Vagina (tissue), 2 donors: Measurements from ENCODE around the gene CPA4. TPM values are rescaled to one million over a fixed set of nuclear protein-coding genes. Genes with fewer than 3 reads are reported as not detected.
A peak's percentile ranks its signal among the peaks of the same experiment; 100 is the strongest.

Experiments used
- DNase-seq, 2 donors: peaks; one replicate each; pipeline ENCODE4 v3.0.0-alpha.2; 2017; ENCODE audit errors: extremely low spot score in 2 of 2
- H3K27ac ChIP-seq: fragments of 200-600 bp; sonication (generic); one replicate; pipeline ENCODE4 v1.5.1; 2019
- H3K27me3 ChIP-seq: fragments of 200-600 bp; sonication (generic); one replicate; pipeline ENCODE4 v1.5.1; 2019
- H3K36me3 ChIP-seq, 2 donors: fragments of 200-600 bp; sonication (generic); one replicate each; pipeline ENCODE4 v1.5.1; 2017 to 2019
- H3K4me1 ChIP-seq: fragments of 200-600 bp; sonication (generic); one replicate; pipeline ENCODE4 v1.5.1; 2019
- H3K4me3 ChIP-seq, 2 donors: fragments of 200-600 bp; sonication (generic); 1 replicate in 1 of 2; 2 replicates in 1 of 2; pipeline ENCODE4 v1.5.1; 2016 to 2019
- H3K9me3 ChIP-seq: fragments of 200-600 bp; sonication (generic); one replicate; pipeline ENCODE4 v1.5.1; 2019
- POLR2A ChIP-seq, 2 donors: fragments of 450-650 bp; IDR thresholded peaks; one replicate each; pipeline ENCODE4 v1.6.1; 2017; ENCODE audit warnings: antibody characterized with exemption in 2 of 2, mild to moderate bottlenecking in 2 of 2, moderate library complexity in 2 of 2
- POLR2AphosphoS5 ChIP-seq, 2 donors: sonication (generic); formaldehyde crosslinking; IDR thresholded peaks; one replicate each; pipeline ENCODE4 v1.9.0; 2017; ENCODE audit warnings: antibody characterized with exemption in 2 of 2, mild to moderate bottlenecking in 2 of 2, low read depth in 1 of 2; ENCODE audit not compliant: insufficient read depth in 1 of 2
- intact Hi-C: fragments of 100-400 bp; cut with DNase I; formaldehyde crosslinking; loops from one replicate; pipeline ENCODE4 v1.15.1; 2023
- total RNA-seq: library from RNA; depleted of rRNA; stranded (reverse); fragments of >200 nt; gene quantifications from one replicate; pipeline ENCODE4 v1.2.3, GENCODE V29; 2016
- TF ChIP-seq, protein P1 (sequence below), 3 experiments: fragments of 450-650 bp in 2 of 3; fragments of 200-600 bp in 1 of 3; sonication (generic) in 1 of 3; IDR thresholded peaks; one replicate each; pipeline ENCODE4 v1.5.1; 2017 to 2019; ENCODE audit warnings: antibody characterized with exemption in 3 of 3, mild to moderate bottlenecking in 2 of 3, moderate library complexity in 2 of 3

Gene CPA4
- total RNA-seq, 1 donor from 2014 or later: 8.8 TPM

DNA sequence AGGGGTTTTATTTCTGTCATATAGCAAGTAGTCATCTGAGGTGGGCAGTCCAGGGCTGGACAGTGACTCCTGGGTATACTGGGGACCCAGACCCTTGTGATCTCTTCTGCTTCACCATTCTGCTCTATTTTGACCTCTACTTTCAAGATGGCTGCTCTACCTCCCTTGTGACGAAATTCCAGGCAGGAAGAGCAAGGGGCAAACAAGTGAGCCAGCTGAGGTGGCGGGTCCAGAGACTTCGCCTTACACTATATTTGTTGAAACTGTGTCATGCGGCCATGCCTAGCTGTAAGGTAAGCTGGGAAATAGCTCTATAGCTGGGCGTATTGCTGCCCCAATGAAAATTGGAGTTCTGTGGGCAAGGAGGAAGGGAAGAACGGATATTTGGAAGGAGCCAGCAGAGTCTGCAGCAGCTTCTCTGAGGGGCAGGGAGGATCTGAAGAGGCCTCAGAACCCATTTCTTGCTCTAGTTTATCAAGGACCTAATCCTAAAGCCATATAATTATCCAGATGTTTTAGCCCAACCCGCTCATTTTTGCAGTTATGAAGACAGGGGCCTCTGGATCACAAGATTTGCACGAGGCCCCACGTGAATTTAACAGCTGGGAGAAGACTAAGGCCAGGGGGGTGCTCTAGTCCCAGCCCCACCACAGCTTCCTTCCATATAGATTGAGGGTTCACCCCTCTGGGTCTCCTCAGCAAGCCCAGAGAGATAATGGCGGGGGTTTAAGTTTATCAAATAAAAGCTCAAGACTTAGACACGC, 79.6 kb downstream of the CPA4 start:
- intact Hi-C loops: no loop called here
- DNase-seq: no peak
- H3K27ac ChIP-seq: peak overlapping the region; percentile 84
- TF ChIP-seq, protein P1, sequence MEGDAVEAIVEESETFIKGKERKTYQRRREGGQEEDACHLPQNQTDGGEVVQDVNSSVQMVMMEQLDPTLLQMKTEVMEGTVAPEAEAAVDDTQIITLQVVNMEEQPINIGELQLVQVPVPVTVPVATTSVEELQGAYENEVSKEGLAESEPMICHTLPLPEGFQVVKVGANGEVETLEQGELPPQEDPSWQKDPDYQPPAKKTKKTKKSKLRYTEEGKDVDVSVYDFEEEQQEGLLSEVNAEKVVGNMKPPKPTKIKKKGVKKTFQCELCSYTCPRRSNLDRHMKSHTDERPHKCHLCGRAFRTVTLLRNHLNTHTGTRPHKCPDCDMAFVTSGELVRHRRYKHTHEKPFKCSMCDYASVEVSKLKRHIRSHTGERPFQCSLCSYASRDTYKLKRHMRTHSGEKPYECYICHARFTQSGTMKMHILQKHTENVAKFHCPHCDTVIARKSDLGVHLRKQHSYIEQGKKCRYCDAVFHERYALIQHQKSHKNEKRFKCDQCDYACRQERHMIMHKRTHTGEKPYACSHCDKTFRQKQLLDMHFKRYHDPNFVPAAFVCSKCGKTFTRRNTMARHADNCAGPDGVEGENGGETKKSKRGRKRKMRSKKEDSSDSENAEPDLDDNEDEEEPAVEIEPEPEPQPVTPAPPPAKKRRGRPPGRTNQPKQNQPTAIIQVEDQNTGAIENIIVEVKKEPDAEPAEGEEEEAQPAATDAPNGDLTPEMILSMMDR (IDR thresholded peaks at IDR 0.05): no peak
- TF ChIP-seq POLR2AphosphoS5 (IDR thresholded peaks at IDR 0.05; ENCODE audit: insufficient read depth in 1 of 2, low read depth in 1 of 2) (no peak), POLR2A (IDR thresholded peaks at IDR 0.05) (no peak)
- H3K4me3 ChIP-seq: no peak overlapping the region
- no peaks in the 10 kb centered on the region for H3K27me3 ChIP-seq
- H3K9me3 ChIP-seq: no peaks in the 10 kb centered on the region
- peaks cover 53% of the 10 kb centered on the region for H3K4me1 ChIP-seq
- no peaks in the 10 kb centered on the region for H3K36me3 ChIP-seq

Other genes with a start within 250 kb of the CPA4 start
- gene ZC3HC1, start 241.8 kb upstream of the CPA4 start, total RNA-seq: 10.1 TPM
- 13.5 TPM for gene KLHDC10, start 222.6 kb upstream of the CPA4 start, total RNA-seq
- gene TMEM209, start 87.8 kb upstream of the CPA4 start, total RNA-seq: 10.8 TPM
- gene SSMEM1, start 85.3 kb upstream of the CPA4 start, total RNA-seq: not detected
- not detected for gene CPA2, start 26.3 kb upstream of the CPA4 start, total RNA-seq
- not detected for gene CPA5, start 51.7 kb downstream of the CPA4 start, total RNA-seq
- gene CPA1, start 87.3 kb downstream of the CPA4 start, total RNA-seq: not detected
- gene CEP41, start 147.9 kb downstream of the CPA4 start, total RNA-seq: 4.7 TPM
- 28.5 TPM for gene MEST, start 198.9 kb downstream of the CPA4 start, total RNA-seq